ENCODE results near the gene KRT71.
"Not testable (repeated sequence)": the region's sequence is repeated elsewhere in the genome, so short reads cannot be mapped to it uniquely, and the experiment has no call there.

Gene KRT71

GRCh38 chr12:52515319-52515646, 37.7 kb downstream of the KRT71 start:
- no peak overlapping the region for H3K4me3 Mint-ChIP-seq
- no peaks in the 10 kb centered on the region for H3K9me3 Mint-ChIP-seq (ENCODE audit: low read depth)
- no peak overlapping the region for H3K27ac Mint-ChIP-seq
- peaks cover under 1% of the 10 kb centered on the region for H3K36me3 Mint-ChIP-seq
- H3K27me3 Mint-ChIP-seq = peaks cover 5% of the 10 kb centered on the region
- no peaks in the 10 kb centered on the region for H3K4me1 Mint-ChIP-seq (ENCODE audit: low read depth)

DNA sequence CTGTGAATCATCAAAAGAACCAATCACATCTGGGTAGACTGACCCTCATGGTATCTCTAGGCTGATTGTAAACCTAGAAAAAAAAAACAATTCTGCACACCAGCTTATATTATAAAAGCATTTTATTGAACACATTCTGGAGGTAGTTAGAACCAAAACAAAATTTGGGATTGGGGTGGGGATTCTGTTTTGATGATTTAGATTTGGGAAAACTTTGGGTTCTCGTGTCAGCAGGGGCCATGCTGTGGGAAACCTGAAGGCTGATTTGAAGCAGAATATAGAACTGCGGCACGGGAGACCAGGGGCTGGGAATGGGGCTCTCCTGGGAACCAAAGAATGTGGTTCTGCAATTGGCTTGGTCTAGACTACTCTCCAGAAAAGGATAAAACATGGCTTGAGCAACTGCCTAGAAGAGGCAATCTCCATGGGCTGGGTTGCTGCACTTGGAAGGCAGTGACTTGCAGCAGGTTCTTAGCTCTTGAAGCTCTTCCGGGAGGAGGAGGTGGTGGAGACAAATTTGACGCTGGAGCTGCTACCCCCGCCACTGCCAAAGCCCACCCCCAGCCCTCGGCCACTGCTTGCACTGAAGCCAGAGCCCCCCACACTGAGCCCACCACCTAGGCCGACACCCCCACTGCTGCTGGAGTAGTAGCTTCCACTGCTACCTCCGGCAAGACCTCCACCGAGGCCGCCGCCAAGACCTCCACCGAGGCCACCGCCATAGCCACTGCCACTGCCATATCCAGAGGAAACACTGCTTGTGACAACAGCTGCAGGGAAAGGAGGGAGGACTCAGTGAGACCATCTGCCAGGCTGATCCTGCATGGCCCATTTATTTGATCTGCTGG, 38.2 kb downstream of the KRT71 start:
- Mint-ChIP-seq H3K27ac (no peak overlapping the region), H3K27me3 (peaks cover 10% of the 10 kb centered on the region), H3K4me1 (ENCODE audit: low read depth) (no peaks in the 10 kb centered on the region), H3K36me3 (peaks cover 2% of the 10 kb centered on the region), H3K9me3 (ENCODE audit: low read depth) (no peaks in the 10 kb centered on the region), H3K4me3 (no peak overlapping the region)

- H3K27me3 Mint-ChIP-seq = peaks cover 11% of the 10 kb centered on the region
- H3K36me3 Mint-ChIP-seq = peaks cover 2% of the 10 kb centered on the region
- no peaks in the 10 kb centered on the region for H3K4me1 Mint-ChIP-seq (ENCODE audit: low read depth)
These were observed 39.2 kb downstream of the KRT71 start for GRCh38 chr12:52513736-52514135.

DNA sequence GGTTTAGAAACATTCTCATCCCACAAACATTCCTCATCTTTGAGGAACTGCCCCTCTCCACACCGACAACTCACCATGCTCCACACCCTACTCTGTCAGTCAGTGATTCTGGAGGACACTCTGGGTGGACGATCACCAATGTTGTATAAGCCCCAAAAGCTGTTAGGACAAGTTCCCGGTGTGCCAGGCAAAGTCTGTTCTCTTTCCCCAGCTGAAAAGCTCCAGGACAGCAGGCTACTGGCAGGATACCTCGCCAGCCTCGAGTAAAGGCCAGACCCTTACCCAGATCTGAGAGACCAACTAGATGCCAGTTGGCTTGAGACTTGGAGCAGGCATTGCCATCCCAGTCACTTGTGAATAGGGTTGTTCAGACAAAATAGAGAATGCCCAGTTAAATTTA, 44.7 kb downstream of the KRT71 start:
- Mint-ChIP-seq H3K9me3 (ENCODE audit: low read depth) (no peaks in the 10 kb centered on the region), H3K36me3 (peaks cover 2% of the 10 kb centered on the region), H3K4me3 (no peak overlapping the region), H3K27ac (no peak overlapping the region), H3K27me3 (peaks cover 28% of the 10 kb centered on the region), H3K4me1 (ENCODE audit: low read depth) (peaks cover 2% of the 10 kb centered on the region)

More at GRCh38 chr12:52513736-52514135, 39.2 kb downstream of the KRT71 start:
- H3K9me3 Mint-ChIP-seq (ENCODE audit: low read depth) = no peaks in the 10 kb centered on the region
- H3K4me3 Mint-ChIP-seq = no peak overlapping the region
- no peak overlapping the region for H3K27ac Mint-ChIP-seq

- Mint-ChIP-seq H3K4me1 (ENCODE audit: low read depth) (peaks cover 2% of the 10 kb centered on the region), H3K9me3 (ENCODE audit: low read depth) (no peaks in the 10 kb centered on the region), H3K36me3 (peaks cover 2% of the 10 kb centered on the region), H3K27ac (no peak overlapping the region), H3K4me3 (no peak overlapping the region), H3K27me3 (peaks cover 28% of the 10 kb centered on the region)
These were observed 45.9 kb downstream of the KRT71 start for GRCh38 chr12:52506858-52507715.

- Mint-ChIP-seq H3K9me3 (ENCODE audit: low read depth) (no peaks in the 10 kb centered on the region), H3K4me3 (no peak overlapping the region), H3K27ac (no peak overlapping the region), H3K36me3 (no peaks in the 10 kb centered on the region), H3K27me3 (peaks cover 25% of the 10 kb centered on the region), H3K4me1 (ENCODE audit: low read depth) (peaks cover 2% of the 10 kb centered on the region)
These were observed 50.1 kb downstream of the KRT71 start for GRCh38 chr12:52502877-52503276.

DNA sequence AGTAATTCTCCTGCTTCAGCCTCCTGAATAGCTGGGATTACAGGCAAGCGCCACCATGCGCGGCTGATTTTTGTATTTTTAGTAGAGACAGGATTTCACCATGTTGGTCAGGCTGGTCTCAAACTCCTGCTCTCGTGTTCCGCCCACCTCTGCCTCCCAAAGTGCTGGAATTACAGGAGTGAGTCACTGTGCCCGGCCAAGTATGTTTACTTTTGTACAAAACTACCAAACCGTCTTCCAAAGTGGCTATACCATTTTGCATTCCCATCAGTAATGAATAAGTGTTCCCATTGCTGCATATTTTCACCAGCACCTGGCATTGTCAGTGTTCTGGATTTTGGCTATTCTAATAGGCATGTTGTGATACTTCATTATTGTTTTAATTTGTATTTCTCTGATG, 51.5 kb downstream of the KRT71 start:
- Mint-ChIP-seq H3K36me3 (no peaks in the 10 kb centered on the region), H3K4me3 (no peak overlapping the region), H3K27me3 (peaks cover 15% of the 10 kb centered on the region), H3K9me3 (ENCODE audit: low read depth) (no peaks in the 10 kb centered on the region), H3K4me1 (ENCODE audit: low read depth) (no peaks in the 10 kb centered on the region), H3K27ac (no peak overlapping the region)

DNA sequence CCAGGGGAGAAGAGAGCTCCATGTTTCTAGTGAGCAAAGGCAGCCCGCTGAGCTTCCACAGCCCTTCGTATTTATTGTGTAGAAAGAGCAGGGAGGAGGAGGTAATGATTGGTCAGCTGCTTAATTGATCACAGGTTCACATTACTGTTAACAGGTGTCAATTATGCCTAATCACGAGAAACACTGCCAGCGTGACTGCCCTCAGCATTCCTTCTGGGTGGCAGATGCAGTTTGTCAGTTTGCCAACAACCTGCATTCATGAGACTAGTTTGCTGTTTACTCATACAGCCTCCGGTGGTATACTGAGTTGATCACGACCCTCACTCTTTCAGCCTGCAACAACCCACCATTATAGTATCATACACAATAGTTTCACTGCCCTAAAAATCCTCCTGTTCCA, 52.4 kb downstream of the KRT71 start:
- H3K27me3 Mint-ChIP-seq; H3K4me3 Mint-ChIP-seq; H3K27ac Mint-ChIP-seq; H3K36me3 Mint-ChIP-seq; H3K9me3 Mint-ChIP-seq (ENCODE audit: low read depth); H3K4me1 Mint-ChIP-seq (ENCODE audit: low read depth): not testable (repeated sequence)

GRCh38 chr12:52499806-52500560, 53.0 kb downstream of the KRT71 start:
- H3K4me1 Mint-ChIP-seq (ENCODE audit: low read depth) = no peaks in the 10 kb centered on the region
- H3K27ac Mint-ChIP-seq = no peak overlapping the region
- H3K9me3 Mint-ChIP-seq (ENCODE audit: low read depth) = no peaks in the 10 kb centered on the region
- no peaks in the 10 kb centered on the region for H3K36me3 Mint-ChIP-seq
- H3K4me3 Mint-ChIP-seq = no peak overlapping the region
- H3K27me3 Mint-ChIP-seq = peaks cover 6% of the 10 kb centered on the region

- Mint-ChIP-seq H3K27me3 (peaks cover 6% of the 10 kb centered on the region), H3K36me3 (no peaks in the 10 kb centered on the region), H3K9me3 (ENCODE audit: low read depth) (no peaks in the 10 kb centered on the region), H3K4me1 (ENCODE audit: low read depth) (no peaks in the 10 kb centered on the region), H3K4me3 (no peak overlapping the region), H3K27ac (no peak overlapping the region)
These were observed 54.0 kb downstream of the KRT71 start for GRCh38 chr12:52498946-52499345.

DNA sequence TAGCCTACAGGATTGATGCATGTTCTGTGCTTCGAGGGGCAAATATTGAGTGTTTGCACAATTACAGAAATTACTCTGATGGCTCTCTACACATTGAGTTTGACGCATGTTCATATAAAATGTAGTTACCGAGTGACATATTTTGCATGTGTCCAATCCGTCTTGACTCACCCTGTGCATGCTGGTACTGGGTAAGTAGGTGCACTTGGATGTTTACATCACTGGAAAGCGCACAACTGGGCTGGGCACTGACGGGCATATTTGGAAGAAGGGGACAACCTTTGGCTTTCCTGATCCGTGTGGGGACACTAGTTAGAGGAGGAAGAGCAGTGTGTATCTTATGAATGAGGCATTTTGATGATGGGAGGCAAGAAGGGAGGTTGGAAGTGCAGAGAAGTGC, 55.0 kb downstream of the KRT71 start:
- Mint-ChIP-seq H3K27me3 (peaks cover 6% of the 10 kb centered on the region), H3K4me1 (ENCODE audit: low read depth) (no peaks in the 10 kb centered on the region), H3K27ac (no peak overlapping the region), H3K4me3 (no peak overlapping the region), H3K36me3 (no peaks in the 10 kb centered on the region), H3K9me3 (ENCODE audit: low read depth) (no peaks in the 10 kb centered on the region)

- Mint-ChIP-seq H3K4me3 (no peak overlapping the region), H3K4me1 (ENCODE audit: low read depth) (no peaks in the 10 kb centered on the region), H3K36me3 (no peaks in the 10 kb centered on the region), H3K27ac (no peak overlapping the region), H3K27me3 (peaks cover 12% of the 10 kb centered on the region), H3K9me3 (ENCODE audit: low read depth) (no peaks in the 10 kb centered on the region)
These were observed 56.3 kb downstream of the KRT71 start for GRCh38 chr12:52496590-52497071.

- H3K4me3 Mint-ChIP-seq = no peak overlapping the region
- H3K4me1 Mint-ChIP-seq (ENCODE audit: low read depth) = no peaks in the 10 kb centered on the region
- H3K36me3 Mint-ChIP-seq = no peaks in the 10 kb centered on the region
- H3K27ac Mint-ChIP-seq = no peak overlapping the region
- H3K9me3 Mint-ChIP-seq (ENCODE audit: low read depth) = no peaks in the 10 kb centered on the region
- H3K27me3 Mint-ChIP-seq = peaks cover 13% of the 10 kb centered on the region
These were observed 56.9 kb downstream of the KRT71 start for GRCh38 chr12:52496054-52496453.

DNA sequence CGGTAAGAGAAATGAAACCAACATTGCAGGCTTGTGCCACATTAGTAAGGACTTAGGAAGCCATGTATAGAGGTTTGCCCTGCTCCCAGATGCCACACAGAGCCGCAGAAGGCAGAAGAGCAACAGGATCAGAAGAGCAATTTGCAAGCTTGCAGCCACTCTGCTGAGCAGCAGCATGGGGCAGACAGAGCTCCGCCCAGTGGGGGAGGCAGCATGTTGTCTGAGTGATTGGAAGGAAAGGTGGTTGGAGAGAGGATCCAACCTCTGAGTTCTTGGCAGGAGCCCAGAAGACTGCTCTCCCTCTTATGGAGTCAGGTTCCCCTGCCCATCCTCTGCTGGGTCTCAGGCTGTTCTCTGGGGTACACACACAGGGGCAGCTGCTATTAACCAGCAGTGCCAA, 57.6 kb downstream of the KRT71 start:
- Mint-ChIP-seq H3K9me3 (ENCODE audit: low read depth) (no peaks in the 10 kb centered on the region), H3K4me3 (no peak overlapping the region), H3K36me3 (no peaks in the 10 kb centered on the region), H3K27me3 (peaks cover 14% of the 10 kb centered on the region), H3K4me1 (ENCODE audit: low read depth) (no peaks in the 10 kb centered on the region), H3K27ac (no peak overlapping the region)

DNA sequence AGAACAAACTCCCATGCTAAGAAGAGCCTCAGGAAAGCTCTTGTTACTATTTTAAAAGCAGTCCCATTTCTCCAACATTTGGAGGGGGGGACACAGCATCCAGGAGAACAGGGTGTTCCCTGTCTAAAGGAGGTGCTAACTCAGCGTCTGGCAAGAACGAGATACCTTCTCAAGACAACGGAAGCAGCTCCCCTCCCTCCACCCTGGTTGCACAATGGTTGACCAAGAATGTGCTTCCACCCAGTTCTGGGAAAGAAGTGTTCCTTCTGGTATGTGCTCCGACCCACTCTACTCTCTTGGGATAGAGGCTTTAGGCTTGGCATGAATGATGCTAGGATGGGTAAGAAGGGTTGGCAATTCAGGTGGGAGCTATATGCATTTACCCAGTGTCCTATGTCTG, 58.4 kb downstream of the KRT71 start:
- no peaks in the 10 kb centered on the region for H3K9me3 Mint-ChIP-seq (ENCODE audit: low read depth)
- no peaks in the 10 kb centered on the region for H3K4me1 Mint-ChIP-seq (ENCODE audit: low read depth)
- H3K27ac Mint-ChIP-seq = no peak overlapping the region
- no peaks in the 10 kb centered on the region for H3K36me3 Mint-ChIP-seq
- H3K27me3 Mint-ChIP-seq = peaks cover 14% of the 10 kb centered on the region
- no peak overlapping the region for H3K4me3 Mint-ChIP-seq

Measured in activated naive CD8-positive, alpha-beta T cell (primary cell).